22Rv1 (cell line): ENCODE data around the gene HEPACAM2.

Experiments
- H3K27ac ChIP-seq: fragments of 450-650 bp; 2 replicates; pipeline ENCODE4 v1.5.1; 2017
- CTCF ChIP-seq: fragments of 450-650 bp; IDR thresholded peaks from 2 replicates; pipeline ENCODE4 v1.5.1; 2017; ENCODE audit warnings: mild to moderate bottlenecking
- ZFX ChIP-seq: fragments of 450-650 bp; IDR thresholded peaks from 2 replicates; pipeline ENCODE4 v1.6.1; 2017; ENCODE audit warnings: antibody characterized with exemption, borderline replicate concordance

HEPACAM2 gene

GRCh38 chr7:93228302-93228701, 2.0 kb upstream of the HEPACAM2 start:
- H3K27ac ChIP-seq = no peak overlapping the region
- TF ChIP-seq CTCF = peak; percentile 96
- no peak for TF ChIP-seq ZFX

- H3K27ac ChIP-seq = no peak overlapping the region
- TF ChIP-seq ZFX (no peak), CTCF (no peak)
Measured at GRCh38 chr7:93219868-93220267, 6.4 kb downstream of the HEPACAM2 start.

- no peak overlapping the region for H3K27ac ChIP-seq
- TF ChIP-seq CTCF (no peak), ZFX (no peak)
Measured at GRCh38 chr7:93218997-93219827, 7.1 kb downstream of the HEPACAM2 start.

GRCh38 chr7:93212881-93213280, 13.4 kb downstream of the HEPACAM2 start:
- TF ChIP-seq ZFX (no peak), CTCF (no peak)

GRCh38 chr7:93211228-93211818, 14.9 kb downstream of the HEPACAM2 start:
- TF ChIP-seq CTCF (no peak), ZFX (no peak)
- H3K27ac ChIP-seq = no peak overlapping the region

More at GRCh38 chr7:93212881-93213280, 13.4 kb downstream of the HEPACAM2 start:
- no peak overlapping the region for H3K27ac ChIP-seq

GRCh38 chr7:93205046-93205445, 21.2 kb downstream of the HEPACAM2 start:
- no peak overlapping the region for H3K27ac ChIP-seq
- TF ChIP-seq CTCF = no peak
- TF ChIP-seq ZFX = no peak

- no peak overlapping the region for H3K27ac ChIP-seq
- TF ChIP-seq CTCF = no peak
- no peak for TF ChIP-seq ZFX
Measured at GRCh38 chr7:93203496-93203895, 22.8 kb downstream of the HEPACAM2 start.
